ENCODE data around the gene IGLON5.

IGLON5 gene

DNA sequence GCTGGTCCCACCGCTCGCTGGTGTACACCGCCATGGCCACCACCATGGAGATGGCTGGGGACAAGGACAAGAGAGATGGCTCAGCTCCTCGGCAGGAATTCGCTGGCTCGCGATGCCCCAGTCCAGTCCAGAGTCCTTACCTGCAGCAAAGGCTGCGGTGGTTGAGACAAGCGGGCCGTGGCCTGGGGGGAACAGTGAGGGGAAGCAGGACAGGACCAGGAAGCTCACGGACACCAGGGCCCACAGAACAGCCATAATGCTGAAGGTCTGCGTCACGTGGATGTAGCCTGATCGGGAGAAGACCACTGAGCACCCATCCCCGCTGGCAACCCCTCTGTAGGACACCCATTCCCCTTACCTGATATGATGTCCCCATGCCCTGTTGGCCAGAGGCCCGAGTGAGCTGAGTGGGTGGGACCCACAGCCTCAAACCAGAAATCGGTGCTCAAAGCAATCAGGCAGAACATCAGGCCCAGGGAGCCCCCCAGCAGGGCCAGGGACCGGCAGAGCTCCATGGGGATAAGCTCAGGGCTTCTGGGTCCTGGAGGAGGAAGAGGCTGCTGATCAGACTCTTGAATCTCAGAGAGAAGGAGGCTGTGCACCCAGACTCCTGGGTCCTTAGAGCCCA, 60.7 kb downstream of the IGLON5 start:
- TF ChIP-seq, protein P1, sequence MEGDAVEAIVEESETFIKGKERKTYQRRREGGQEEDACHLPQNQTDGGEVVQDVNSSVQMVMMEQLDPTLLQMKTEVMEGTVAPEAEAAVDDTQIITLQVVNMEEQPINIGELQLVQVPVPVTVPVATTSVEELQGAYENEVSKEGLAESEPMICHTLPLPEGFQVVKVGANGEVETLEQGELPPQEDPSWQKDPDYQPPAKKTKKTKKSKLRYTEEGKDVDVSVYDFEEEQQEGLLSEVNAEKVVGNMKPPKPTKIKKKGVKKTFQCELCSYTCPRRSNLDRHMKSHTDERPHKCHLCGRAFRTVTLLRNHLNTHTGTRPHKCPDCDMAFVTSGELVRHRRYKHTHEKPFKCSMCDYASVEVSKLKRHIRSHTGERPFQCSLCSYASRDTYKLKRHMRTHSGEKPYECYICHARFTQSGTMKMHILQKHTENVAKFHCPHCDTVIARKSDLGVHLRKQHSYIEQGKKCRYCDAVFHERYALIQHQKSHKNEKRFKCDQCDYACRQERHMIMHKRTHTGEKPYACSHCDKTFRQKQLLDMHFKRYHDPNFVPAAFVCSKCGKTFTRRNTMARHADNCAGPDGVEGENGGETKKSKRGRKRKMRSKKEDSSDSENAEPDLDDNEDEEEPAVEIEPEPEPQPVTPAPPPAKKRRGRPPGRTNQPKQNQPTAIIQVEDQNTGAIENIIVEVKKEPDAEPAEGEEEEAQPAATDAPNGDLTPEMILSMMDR (IDR thresholded peaks at IDR 0.05; ENCODE audit: extremely low read depth, insufficient read depth, missing control alignments), result no peak
- DNase-seq (ENCODE audit: low spot score), result no peak
- in situ Hi-C loops (cut with MboI; ENCODE audit: low pct_unique_long_range_greater_than_20kb, low sequenced_read_pairs, unreplicated experiment), result no loop called here

DNA sequence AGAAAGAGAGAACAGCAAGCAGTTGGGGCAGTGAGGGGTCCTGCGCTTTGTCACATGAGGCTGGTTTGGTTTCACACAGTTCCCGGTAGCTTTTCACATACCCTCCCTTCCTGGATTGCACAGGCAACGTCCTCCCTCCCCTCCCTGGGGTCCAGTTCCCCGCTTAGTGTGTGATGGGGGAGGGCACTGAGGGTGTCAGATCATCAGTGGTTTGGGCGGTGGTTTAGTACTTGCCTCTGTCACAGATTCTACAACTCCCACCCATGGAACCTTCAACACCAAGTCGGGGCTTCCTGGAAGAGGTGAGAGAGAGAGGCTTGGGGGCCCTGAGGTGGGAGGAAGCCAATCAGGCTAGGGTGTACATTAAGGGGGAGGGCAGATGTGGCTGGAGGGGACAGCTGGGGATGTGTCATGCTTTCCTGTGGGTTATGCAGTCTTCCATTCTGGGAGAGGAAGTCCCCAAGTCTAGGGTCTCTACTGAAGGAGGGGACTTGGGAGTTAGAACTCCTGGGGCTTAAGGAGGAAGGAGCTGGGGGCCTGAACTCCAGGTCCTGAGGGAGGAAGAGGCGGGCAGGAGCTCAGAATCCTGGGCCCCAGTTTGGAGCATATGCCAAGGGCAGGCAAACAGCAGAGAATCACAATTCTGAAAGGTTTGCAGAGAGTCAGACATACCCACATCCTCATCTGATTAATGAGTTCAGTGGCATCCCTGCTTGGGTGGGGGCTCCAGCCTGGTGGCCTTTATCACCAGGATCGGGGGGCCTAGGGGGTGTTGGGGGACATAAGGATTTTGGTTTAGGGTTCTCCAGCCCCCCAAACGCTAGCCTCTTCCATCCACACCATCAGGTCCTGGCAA, 61.4 kb downstream of the IGLON5 start, which contains the start of gene NKG7:
NKG7 (minus strand) TSS at position 6 of the 856 bp plus-strand sequence. CDS start 119 bp downstream, outside the sequence.
- TF ChIP-seq, protein P1 (IDR thresholded peaks at IDR 0.05; ENCODE audit: extremely low read depth, insufficient read depth, missing control alignments), result no peak
- peak; percentile 68 for DNase-seq (ENCODE audit: low spot score)
- in situ Hi-C loops (cut with MboI; ENCODE audit: low pct_unique_long_range_greater_than_20kb, low sequenced_read_pairs, unreplicated experiment), result no loop called here

DNA sequence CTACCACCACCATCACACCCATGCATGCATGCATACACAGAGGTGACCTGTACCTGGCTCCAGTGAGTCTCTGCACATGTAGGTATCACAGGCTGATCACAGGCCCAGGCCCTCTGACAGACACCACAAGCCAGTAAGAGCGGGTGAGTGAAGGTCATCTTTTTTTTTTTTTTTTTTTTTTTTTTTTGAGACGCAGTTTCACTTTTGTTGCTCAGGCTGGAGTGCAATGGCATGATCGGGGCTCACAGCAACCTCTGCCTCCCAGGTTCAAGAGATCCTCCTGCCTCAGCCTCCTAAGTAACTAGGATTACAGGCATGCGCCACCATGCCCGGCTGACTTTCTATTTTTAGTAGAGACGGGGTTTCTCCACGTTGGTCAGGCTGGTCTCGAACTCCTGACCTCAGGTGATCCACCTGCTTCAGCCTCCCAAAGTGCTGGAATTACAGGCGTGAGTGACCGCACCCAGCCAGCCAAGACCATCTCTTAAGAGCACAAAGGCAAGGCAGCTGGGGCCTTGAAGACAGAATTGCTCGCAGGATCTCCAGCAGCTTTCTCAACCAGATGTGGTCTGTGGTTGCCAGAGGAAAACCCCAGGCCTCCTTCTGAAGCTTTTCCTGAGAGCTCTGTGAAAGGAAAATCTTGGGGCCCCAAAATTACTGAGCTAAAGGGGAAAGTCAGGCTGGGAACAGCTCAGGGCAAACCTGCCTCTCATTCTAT, 64.2 kb downstream of the IGLON5 start:
- TF ChIP-seq, protein P1 (IDR thresholded peaks at IDR 0.05; ENCODE audit: extremely low read depth, insufficient read depth, missing control alignments), result no peak
- DNase-seq (ENCODE audit: low spot score), result peak; percentile 68
- in situ Hi-C loops (cut with MboI; ENCODE audit: low pct_unique_long_range_greater_than_20kb, low sequenced_read_pairs, unreplicated experiment), result no loop called here

DNA sequence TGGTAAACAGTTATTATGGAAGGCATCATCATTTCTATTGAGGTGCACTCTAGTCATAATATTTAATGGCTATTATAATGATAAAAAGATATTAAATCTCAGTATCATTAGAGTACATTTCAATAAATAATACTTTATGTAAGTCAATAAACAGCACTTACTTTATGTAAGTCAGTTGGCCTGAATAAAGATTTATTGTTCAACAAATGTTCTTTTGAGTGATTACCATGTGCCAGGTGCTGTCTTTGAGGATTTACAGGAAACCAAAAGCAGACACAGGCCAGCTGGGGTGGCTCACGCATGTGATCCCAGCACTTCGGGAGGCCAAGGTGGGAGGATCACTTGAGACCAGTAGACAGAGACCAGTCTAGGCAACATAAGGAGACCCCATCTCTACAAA, 66.0 kb downstream of the IGLON5 start:
- in situ Hi-C loops (cut with MboI; ENCODE audit: low pct_unique_long_range_greater_than_20kb, low sequenced_read_pairs, unreplicated experiment), result no loop called here
- TF ChIP-seq, protein P1 (IDR thresholded peaks at IDR 0.05; ENCODE audit: extremely low read depth, insufficient read depth, missing control alignments), result no peak
- DNase-seq (ENCODE audit: low spot score), result no peak

DNA sequence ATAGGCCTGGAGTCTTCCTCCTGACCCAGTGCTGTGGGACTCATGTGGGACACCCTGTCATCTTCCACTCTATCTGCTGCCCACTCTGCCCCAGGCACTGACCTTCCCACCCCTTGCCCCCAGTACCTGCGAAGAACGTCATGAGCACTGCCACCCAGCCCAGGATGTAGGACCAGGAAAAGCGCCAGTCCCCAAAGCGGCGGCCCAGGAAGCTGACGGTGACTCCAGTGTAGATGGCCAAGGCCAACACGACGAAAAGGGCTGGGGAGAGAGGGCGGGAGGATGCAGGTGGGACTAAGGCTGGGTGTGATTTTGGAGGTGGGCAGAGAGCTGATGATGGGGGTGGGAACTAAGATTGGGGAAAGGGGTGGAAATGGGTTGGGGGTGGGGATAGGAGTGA, 68.9 kb downstream of the IGLON5 start:
- in situ Hi-C loops (cut with MboI; ENCODE audit: low pct_unique_long_range_greater_than_20kb, low sequenced_read_pairs, unreplicated experiment), result no loop called here
- TF ChIP-seq, protein P1 (IDR thresholded peaks at IDR 0.05; ENCODE audit: extremely low read depth, insufficient read depth, missing control alignments), result no peak

More for the DNA sequence above, 68.9 kb downstream of the IGLON5 start:
- no peak for DNase-seq (ENCODE audit: low spot score)

All from GM13977 (cell line).